Colonic mucosa (tissue), 4 donors: ENCODE results near the gene OAT. TPM values are rescaled to one million over a fixed set of nuclear protein-coding genes. Genes with fewer than 3 reads are reported as not detected.

Experiments
- DNase-seq: peaks from one replicate; pipeline ENCODE4 v3.0.0-alpha.2; 2020
- H3K27ac ChIP-seq: fragments of 200-600 bp; one replicate; pipeline ENCODE4 v1.8.0; 2021
- H3K27me3 ChIP-seq: fragments of 200-600 bp; one replicate; pipeline ENCODE4 v1.8.0; 2021
- H3K36me3 ChIP-seq: fragments of 200-600 bp; one replicate; pipeline ENCODE4 v1.8.0; 2021
- H3K4me1 ChIP-seq: fragments of 200-600 bp; one replicate; pipeline ENCODE4 v1.8.0; 2021; ENCODE audit warnings: mild to moderate bottlenecking
- H3K4me3 ChIP-seq: fragments of 200-600 bp; one replicate; pipeline ENCODE4 v1.8.0; 2021
- H3K9ac ChIP-seq, 2 donors: one replicate each; pipeline ENCODE4 v1.7.0; 2013; ENCODE audit warnings: control low read depth in 2 of 2, low read depth in 2 of 2, low read length in 2 of 2
- H3K9me3 ChIP-seq: fragments of 200-600 bp; one replicate; pipeline ENCODE4 v1.8.0; 2021
- intact Hi-C: fragments of 100-400 bp; cut with DNase I; formaldehyde crosslinking; loops from one replicate; pipeline ENCODE4 v1.14.1; 2022
- total RNA-seq, 2 donors: library from RNA; stranded (reverse); fragmentation: NEBNext Ultra II Directional in 1 of 2; extraction: Animal tissue kit (Norgen Biotek cat#: 25700) in 1 of 2; gene quantifications; one replicate each; pipeline ENCODE4 v1.2.1, GENCODE V29; 2021
- TF ChIP-seq, protein P1 (sequence below): fragments of 200-600 bp; IDR thresholded peaks from one replicate; pipeline ENCODE4 v1.8.0; 2022; ENCODE audit warnings: antibody characterized with exemption, mild to moderate bottlenecking
- donor health status: healthy.
- donor health status: DM: no; HTN: no; CAD: no.
- donor health status: DM: no; HTN: no; CAD: no.

OAT gene
- total RNA-seq, 2 donors from 2014 or later: 65.0 to 113 TPM

DNA sequence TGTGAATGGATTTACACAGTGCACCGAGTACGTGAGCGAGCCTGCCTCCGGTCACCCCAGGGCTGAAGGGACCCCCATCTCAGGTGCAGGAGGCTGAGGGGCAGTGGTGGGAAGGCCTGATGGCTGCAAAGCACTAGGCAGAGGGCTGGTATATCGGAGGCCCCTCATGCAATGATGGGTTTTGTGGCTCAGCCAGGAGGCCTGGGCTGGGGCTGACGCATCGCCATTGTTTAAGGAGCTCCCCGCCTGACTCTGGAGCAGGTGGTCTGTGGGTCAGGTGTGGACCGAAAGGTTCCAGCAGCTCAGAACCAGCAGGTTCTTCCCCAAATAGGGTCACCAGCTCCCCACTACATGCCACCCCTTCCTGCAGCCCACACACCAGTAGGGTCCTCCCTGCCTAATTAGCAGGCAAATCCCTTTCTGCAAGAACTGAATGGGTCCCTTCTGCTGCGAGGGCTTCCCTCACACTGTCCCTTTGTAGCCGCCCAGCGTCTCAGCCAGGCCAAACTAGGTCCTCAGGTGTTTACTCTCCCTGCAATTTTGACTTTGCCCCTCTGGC, 33.0 kb downstream of the OAT start:
- peaks cover 6% of the 10 kb centered on the region for H3K27me3 ChIP-seq
- H3K4me3 ChIP-seq: no peak overlapping the region
- H3K9ac ChIP-seq: no peak overlapping the region
- H3K27ac ChIP-seq: no peak overlapping the region
- no peaks in the 10 kb centered on the region for H3K36me3 ChIP-seq
- H3K4me1 ChIP-seq: peaks cover 4% of the 10 kb centered on the region
- intact Hi-C loops: loop anchor here (10.0 kb wide), 1 partner anchor 801 kb away; no protein-coding TSS in a partner anchor
- H3K9me3 ChIP-seq: no peaks in the 10 kb centered on the region
- no peak for DNase-seq
- TF ChIP-seq, protein P1, sequence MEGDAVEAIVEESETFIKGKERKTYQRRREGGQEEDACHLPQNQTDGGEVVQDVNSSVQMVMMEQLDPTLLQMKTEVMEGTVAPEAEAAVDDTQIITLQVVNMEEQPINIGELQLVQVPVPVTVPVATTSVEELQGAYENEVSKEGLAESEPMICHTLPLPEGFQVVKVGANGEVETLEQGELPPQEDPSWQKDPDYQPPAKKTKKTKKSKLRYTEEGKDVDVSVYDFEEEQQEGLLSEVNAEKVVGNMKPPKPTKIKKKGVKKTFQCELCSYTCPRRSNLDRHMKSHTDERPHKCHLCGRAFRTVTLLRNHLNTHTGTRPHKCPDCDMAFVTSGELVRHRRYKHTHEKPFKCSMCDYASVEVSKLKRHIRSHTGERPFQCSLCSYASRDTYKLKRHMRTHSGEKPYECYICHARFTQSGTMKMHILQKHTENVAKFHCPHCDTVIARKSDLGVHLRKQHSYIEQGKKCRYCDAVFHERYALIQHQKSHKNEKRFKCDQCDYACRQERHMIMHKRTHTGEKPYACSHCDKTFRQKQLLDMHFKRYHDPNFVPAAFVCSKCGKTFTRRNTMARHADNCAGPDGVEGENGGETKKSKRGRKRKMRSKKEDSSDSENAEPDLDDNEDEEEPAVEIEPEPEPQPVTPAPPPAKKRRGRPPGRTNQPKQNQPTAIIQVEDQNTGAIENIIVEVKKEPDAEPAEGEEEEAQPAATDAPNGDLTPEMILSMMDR: no peak

DNA sequence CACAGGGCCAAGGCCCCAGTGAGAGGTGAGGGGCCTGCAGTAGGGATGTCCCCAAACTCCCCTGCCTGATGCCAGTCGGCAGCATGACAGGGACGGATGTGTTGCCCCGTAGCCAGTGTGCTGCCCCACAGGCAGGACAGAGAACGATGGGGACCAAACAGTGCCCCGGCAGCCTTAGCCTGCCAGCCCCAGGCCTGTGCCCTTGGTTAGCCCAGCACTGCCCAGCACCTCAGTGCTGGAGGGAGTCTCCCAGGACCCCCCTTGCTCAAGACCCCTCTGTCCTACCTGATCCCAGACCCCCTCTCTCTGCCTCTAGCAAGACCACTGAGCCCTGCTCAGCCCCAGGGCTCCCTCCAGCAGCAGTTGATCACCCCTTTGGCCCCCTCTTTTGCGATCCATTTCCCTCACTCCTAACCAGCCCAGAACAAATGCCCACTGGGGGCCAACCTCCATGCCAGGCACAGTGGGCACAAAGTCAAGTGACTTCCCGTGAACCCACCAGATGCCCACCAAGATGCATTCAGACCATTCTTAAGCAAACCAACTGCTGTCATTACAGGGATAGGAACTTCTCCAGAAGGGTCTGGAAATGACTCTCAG, 34.0 kb downstream of the OAT start:
- H3K9ac ChIP-seq: no peak overlapping the region

DNA sequence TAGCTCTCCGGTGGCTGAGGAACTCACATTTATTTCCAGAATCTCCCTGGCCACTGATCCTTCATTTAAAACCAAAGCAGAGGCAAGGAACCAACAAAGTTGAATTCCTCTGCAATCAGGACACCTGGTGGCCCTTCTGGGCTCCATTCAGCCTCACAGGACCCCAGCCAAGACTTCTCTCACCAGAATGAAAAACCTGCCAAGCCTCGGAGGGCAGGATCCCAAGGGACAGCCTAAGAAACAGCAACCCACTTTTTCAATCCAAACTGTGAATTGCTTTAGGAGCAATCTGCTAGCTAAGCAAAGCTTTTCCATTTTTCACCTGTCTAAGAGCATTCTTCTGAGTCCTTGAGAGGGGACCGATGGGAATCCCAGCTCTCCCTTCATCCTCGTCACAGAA, 34.6 kb downstream of the OAT start:
- no peaks in the 10 kb centered on the region for H3K36me3 ChIP-seq
- TF ChIP-seq, protein P1: no peak
- H3K4me1 ChIP-seq: peaks cover 4% of the 10 kb centered on the region
- H3K4me3 ChIP-seq: no peak overlapping the region
- H3K9me3 ChIP-seq: no peaks in the 10 kb centered on the region
- H3K27me3 ChIP-seq: peaks cover 6% of the 10 kb centered on the region
- no peak overlapping the region for H3K27ac ChIP-seq
- intact Hi-C loops: loop anchor here (10.0 kb wide), 1 partner anchor 799 kb away; no protein-coding TSS in a partner anchor
- no peak for DNase-seq
- H3K9ac ChIP-seq: no peak overlapping the region

More for the DNA sequence above, 34.0 kb downstream of the OAT start:
- no peaks in the 10 kb centered on the region for H3K36me3 ChIP-seq
- no peaks in the 10 kb centered on the region for H3K9me3 ChIP-seq
- H3K4me3 ChIP-seq: no peak overlapping the region
- intact Hi-C loops: loop anchor here (10.0 kb wide), 1 partner anchor 800 kb away; no protein-coding TSS in a partner anchor
- peaks cover 4% of the 10 kb centered on the region for H3K4me1 ChIP-seq
- H3K27ac ChIP-seq: no peak overlapping the region
- TF ChIP-seq, protein P1: no peak
- peaks cover 6% of the 10 kb centered on the region for H3K27me3 ChIP-seq
- no peak for DNase-seq

DNA sequence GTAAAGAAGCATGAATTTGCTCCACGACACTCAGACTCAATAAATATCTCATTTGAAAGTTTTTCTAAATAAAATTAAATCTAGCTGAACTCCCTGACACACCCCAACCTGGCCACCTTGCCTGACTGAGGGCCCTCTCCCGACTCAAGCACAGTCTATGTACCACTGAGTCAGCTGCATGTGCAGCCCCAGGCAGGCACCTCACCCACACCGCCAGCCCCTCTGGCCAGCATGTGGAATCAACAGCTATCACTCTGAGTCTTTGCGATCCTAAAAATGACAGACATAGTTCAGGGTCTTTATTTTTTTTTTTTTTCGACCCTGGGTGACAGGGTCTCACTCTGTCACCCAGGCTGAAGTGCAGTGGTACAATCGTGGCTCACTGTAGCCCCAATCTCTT, 35.2 kb downstream of the OAT start:
- Histone ChIP-seq H3K9ac (no peak overlapping the region), H3K4me3 (no peak overlapping the region), H3K4me1 (no peaks in the 10 kb centered on the region), H3K36me3 (no peaks in the 10 kb centered on the region), H3K9me3 (no peaks in the 10 kb centered on the region), H3K27ac (no peak overlapping the region), H3K27me3 (peaks cover 6% of the 10 kb centered on the region)
- TF ChIP-seq, protein P1: no peak
- no peak for DNase-seq
- intact Hi-C loops: loop anchor here (10.0 kb wide), 1 partner anchor 799 kb away; no protein-coding TSS in a partner anchor

DNA sequence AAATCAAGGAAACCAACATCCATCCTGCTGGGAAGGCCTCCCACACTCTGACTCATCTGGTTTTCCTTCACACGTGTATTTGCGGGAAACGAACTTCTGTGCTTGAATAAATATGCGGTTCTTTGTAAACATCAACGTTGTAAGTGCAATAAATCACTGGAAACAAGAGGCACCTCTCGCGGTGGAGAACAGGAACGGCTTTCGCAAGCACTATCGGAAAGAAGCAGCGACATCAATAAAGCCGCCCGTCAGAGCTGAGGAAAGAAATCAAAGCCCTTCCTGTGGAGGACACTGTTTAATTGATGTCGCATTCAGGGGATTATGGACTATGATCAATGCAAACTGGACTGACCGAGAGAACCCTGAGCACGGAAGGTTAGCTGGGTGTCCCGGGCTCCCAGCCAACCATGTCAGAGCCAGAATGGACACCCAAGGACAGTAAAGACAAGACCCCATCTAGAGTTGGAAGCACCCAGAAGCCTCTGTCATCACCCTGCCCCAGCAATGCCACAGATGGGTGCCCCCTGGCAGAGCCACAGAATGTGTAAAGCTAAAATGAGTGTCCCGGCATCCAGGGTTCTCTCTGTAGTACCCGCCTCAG, 37.6 kb downstream of the OAT start:
- H3K36me3 ChIP-seq: no peaks in the 10 kb centered on the region
- no peaks in the 10 kb centered on the region for H3K4me1 ChIP-seq
- TF ChIP-seq, protein P1: no peak
- H3K4me3 ChIP-seq: no peak overlapping the region
- no peak overlapping the region for H3K27ac ChIP-seq
- DNase-seq: no peak
- no peak overlapping the region for H3K9ac ChIP-seq
- no peaks in the 10 kb centered on the region for H3K9me3 ChIP-seq
- peaks cover 6% of the 10 kb centered on the region for H3K27me3 ChIP-seq
- intact Hi-C loops: loop anchor here (10.0 kb wide), 1 partner anchor 796 kb away; no protein-coding TSS in a partner anchor
